OCI-LY7 (cell line): ENCODE results near the gene TPPP.
A peak's percentile ranks its signal among the peaks of the same experiment; 100 is the strongest.

Experiments used
- EZH2phosphoT487 ChIP-seq: fragments of 200-600 bp; sonication (generic); IDR thresholded peaks from 2 replicates; pipeline ENCODE4 v1.6.1; 2018; ENCODE audit warnings: low read depth, borderline replicate concordance, mild to moderate bottlenecking, mixed run types, antibody characterized with exemption, low read length, moderate library complexity, mixed read lengths
- TF ChIP-seq, protein P1 (sequence below): fragments of 200-600 bp; sonication (generic); conservative IDR thresholded peaks from 2 replicates; pipeline ENCODE4 v1.5.1; 2014; ENCODE audit warnings: mild to moderate bottlenecking, antibody characterized with exemption, low read length, moderate library complexity, mixed read lengths

DNA sequence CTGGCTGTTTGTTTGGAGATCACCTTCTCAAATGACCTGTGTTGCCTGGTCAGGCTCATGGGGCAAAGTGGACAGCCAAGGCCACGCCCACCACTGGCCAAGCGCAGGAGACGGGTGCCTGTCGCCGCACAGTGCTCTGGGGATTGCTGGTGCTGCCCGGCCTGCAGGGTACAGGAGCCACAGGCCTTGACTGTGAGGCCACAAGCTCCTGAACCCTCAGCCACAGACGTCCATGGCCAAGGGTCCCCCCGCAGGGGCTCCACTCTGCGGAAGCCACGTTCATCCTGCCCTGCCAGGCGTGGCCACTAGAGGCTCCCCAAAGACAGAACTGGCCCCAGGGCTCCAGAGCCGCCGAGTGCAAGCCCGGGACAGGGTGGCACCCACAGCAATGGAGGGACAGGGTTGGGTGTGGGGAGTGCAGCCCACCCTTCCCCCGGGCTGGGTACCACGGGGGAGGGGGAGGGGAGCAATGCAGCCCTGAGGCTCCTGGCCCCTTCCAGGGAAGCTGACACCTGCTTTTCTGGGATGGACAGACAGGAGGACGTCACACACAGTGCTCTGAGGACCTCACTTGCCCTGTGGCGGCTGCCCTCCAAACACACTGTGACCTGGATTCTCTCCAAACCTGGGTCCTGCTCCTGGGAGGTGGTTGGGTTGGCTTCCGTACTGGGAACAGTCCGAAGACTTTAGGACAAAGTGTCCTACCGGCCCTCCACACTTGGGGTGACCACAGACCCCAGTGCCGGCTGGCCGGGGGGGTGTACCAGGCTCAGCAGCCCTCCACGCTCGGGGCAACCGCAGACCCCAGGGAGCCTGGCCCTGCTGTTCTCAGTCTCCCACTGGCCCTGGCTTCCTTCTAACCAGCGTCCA lies 21.5 kb downstream of the TPPP start:
- TF ChIP-seq, protein P1, sequence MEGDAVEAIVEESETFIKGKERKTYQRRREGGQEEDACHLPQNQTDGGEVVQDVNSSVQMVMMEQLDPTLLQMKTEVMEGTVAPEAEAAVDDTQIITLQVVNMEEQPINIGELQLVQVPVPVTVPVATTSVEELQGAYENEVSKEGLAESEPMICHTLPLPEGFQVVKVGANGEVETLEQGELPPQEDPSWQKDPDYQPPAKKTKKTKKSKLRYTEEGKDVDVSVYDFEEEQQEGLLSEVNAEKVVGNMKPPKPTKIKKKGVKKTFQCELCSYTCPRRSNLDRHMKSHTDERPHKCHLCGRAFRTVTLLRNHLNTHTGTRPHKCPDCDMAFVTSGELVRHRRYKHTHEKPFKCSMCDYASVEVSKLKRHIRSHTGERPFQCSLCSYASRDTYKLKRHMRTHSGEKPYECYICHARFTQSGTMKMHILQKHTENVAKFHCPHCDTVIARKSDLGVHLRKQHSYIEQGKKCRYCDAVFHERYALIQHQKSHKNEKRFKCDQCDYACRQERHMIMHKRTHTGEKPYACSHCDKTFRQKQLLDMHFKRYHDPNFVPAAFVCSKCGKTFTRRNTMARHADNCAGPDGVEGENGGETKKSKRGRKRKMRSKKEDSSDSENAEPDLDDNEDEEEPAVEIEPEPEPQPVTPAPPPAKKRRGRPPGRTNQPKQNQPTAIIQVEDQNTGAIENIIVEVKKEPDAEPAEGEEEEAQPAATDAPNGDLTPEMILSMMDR: peak; percentile 70
- no peak for TF ChIP-seq EZH2phosphoT487
